Measurements from ENCODE around the gene CYP8B1.

Gene CYP8B1

GRCh38 chr3:42827654-42828053 is 48.0 kb downstream of the CYP8B1 start:
- DNase-seq (ENCODE audit: insufficient read length, low spot score) (no peak), FAIRE-seq (no peak)

- no peak for DNase-seq (ENCODE audit: insufficient read length, low spot score)
- FAIRE-seq, result no peak
These were observed 48.7 kb downstream of the CYP8B1 start for GRCh38 chr3:42827023-42827422.

GRCh38 chr3:42826141-42826540 is 49.5 kb downstream of the CYP8B1 start:
- no peak for DNase-seq (ENCODE audit: insufficient read length, low spot score)
- no peak for FAIRE-seq

GRCh38 chr3:42823351-42823750 is 52.3 kb downstream of the CYP8B1 start:
- DNase-seq (ENCODE audit: insufficient read length, low spot score) (no peak), FAIRE-seq (no peak)

GRCh38 chr3:42822828-42823227 is 52.9 kb downstream of the CYP8B1 start:
- no peak for DNase-seq (ENCODE audit: insufficient read length, low spot score)
- no peak for FAIRE-seq

All from HTR-8/SVneo (cell line).